ENCODE measurements around the gene CNTN4. TPM values are rescaled to one million over a fixed set of nuclear protein-coding genes. Genes with fewer than 3 reads are reported as not detected.

The CNTN4 gene
- total RNA-seq, 1 experiment from 2014 or later, result 0.12 TPM

DNA sequence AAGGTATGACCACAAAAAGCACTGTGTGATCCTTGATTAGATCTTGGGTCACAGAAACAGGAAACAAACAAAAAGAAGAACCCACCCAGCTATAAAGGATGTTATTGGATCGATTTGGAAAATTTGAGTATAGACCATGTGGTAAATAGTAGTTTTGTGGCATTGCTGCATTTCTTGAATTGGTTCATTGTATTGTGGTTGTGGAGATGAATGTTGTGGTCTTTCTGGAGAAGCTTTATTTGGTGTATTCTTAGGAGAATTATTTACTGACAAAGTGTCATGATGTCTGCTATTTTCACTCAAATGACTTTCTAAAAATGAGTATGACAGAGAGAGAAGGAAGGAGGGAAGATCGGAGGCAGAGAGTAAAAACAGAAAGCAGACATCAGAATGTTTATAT, 406.2 kb downstream of the CNTN4 start:
- POLR2A ChIA-PET, result no interaction called here
- Mint-ChIP-seq H3K36me3 (ENCODE audit: insufficient read depth, unreplicated experiment) (no peaks in the 10 kb centered on the region), H3K27ac (ENCODE audit: low read depth, unreplicated experiment) (no peak overlapping the region), H3K27me3 (ENCODE audit: insufficient read depth, unreplicated experiment) (peaks cover 100% of the 10 kb centered on the region), H3K4me3 (ENCODE audit: unreplicated experiment) (no peak overlapping the region), H3K4me1 (ENCODE audit: insufficient read depth, unreplicated experiment) (no peaks in the 10 kb centered on the region), H3K9me3 (ENCODE audit: unreplicated experiment) (no peaks in the 10 kb centered on the region)
- CTCF ChIA-PET, result interaction anchor here (0.6 to 0.8 kb wide), 2 partner anchors 908 to 1538 kb away, joined by 3 read pairs; no protein-coding TSS in a partner anchor
- DNase-seq (ENCODE audit: unreplicated experiment), result no peak
- intact Hi-C loops (cut with micrococcal nuclease), result no loop called here
- no peak for TF ChIP-seq CTCF (IDR thresholded peaks at IDR 0.05; ENCODE audit: unreplicated experiment)
- no TSS peak for BruUV-seq (replicated peaks)

- no TSS peak for BruUV-seq (replicated peaks)
- Mint-ChIP-seq H3K27me3 (ENCODE audit: insufficient read depth, unreplicated experiment) (peaks cover 100% of the 10 kb centered on the region), H3K36me3 (ENCODE audit: insufficient read depth, unreplicated experiment) (no peaks in the 10 kb centered on the region), H3K9me3 (ENCODE audit: unreplicated experiment) (no peaks in the 10 kb centered on the region), H3K4me3 (ENCODE audit: unreplicated experiment) (no peak overlapping the region), H3K27ac (ENCODE audit: low read depth, unreplicated experiment) (no peak overlapping the region), H3K4me1 (ENCODE audit: insufficient read depth, unreplicated experiment) (peaks cover 4% of the 10 kb centered on the region)
- no peak for TF ChIP-seq CTCF (IDR thresholded peaks at IDR 0.05; ENCODE audit: unreplicated experiment)
- intact Hi-C loops (cut with micrococcal nuclease), result no loop called here
- no peak for DNase-seq (ENCODE audit: unreplicated experiment)
- ChIA-PET POLR2A (no interaction called here), CTCF (no interaction called here)
These were observed 408.1 kb downstream of the CNTN4 start for GRCh38 chr3:2506776-2507175.

DNA sequence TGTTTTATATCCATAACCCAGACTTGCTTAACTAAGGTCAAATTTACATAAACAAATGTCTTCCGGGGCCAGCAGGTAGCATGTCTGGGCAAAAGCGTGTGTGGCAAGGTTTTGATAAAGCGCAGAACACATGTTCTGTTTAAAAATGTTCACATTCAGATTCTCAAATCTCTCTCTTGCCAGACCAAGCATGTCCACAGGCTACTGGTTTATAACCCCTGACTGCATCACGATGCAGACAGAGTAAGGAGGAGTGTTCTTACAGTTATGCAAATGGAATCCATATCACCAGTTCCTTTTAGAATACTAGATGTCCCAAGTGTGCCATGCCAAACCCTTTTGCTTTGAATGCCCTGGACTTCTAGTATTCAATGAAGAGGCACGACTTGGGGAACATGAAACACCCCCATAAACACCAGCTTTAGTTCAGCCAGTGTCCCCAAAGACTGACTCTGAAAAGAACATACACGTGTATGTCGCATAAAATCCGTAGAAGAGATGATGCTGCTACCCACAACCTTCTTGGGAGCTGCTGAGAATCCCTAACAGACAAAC, 412.0 kb downstream of the CNTN4 start:
- ChIA-PET POLR2A (no interaction called here), CTCF (no interaction called here)
- Mint-ChIP-seq H3K4me3 (ENCODE audit: unreplicated experiment) (no peak overlapping the region), H3K27me3 (ENCODE audit: insufficient read depth, unreplicated experiment) (peaks cover 100% of the 10 kb centered on the region), H3K36me3 (ENCODE audit: insufficient read depth, unreplicated experiment) (no peaks in the 10 kb centered on the region), H3K9me3 (ENCODE audit: unreplicated experiment) (no peaks in the 10 kb centered on the region), H3K4me1 (ENCODE audit: insufficient read depth, unreplicated experiment) (peaks cover 4% of the 10 kb centered on the region), H3K27ac (ENCODE audit: low read depth, unreplicated experiment) (no peak overlapping the region)
- BruUV-seq (replicated peaks), result no TSS peak
- DNase-seq (ENCODE audit: unreplicated experiment), result no peak
- intact Hi-C loops (cut with micrococcal nuclease), result no loop called here
- TF ChIP-seq CTCF (IDR thresholded peaks at IDR 0.05; ENCODE audit: unreplicated experiment), result no peak

- no peak for TF ChIP-seq CTCF (IDR thresholded peaks at IDR 0.05; ENCODE audit: unreplicated experiment)
- Mint-ChIP-seq H3K4me3 (ENCODE audit: unreplicated experiment) (no peak overlapping the region), H3K36me3 (ENCODE audit: insufficient read depth, unreplicated experiment) (no peaks in the 10 kb centered on the region), H3K9me3 (ENCODE audit: unreplicated experiment) (no peaks in the 10 kb centered on the region), H3K27ac (ENCODE audit: low read depth, unreplicated experiment) (no peak overlapping the region), H3K4me1 (ENCODE audit: insufficient read depth, unreplicated experiment) (peaks cover 4% of the 10 kb centered on the region), H3K27me3 (ENCODE audit: insufficient read depth, unreplicated experiment) (peaks cover 100% of the 10 kb centered on the region)
- intact Hi-C loops (cut with micrococcal nuclease), result no loop called here
- BruUV-seq (replicated peaks), result no TSS peak
- no peak for DNase-seq (ENCODE audit: unreplicated experiment)
- POLR2A ChIA-PET, result no interaction called here
- CTCF ChIA-PET, result no interaction called here
These were observed 412.7 kb downstream of the CNTN4 start for GRCh38 chr3:2511356-2511755.
